ENCODE results near the gene SNED1.

The SNED1 gene

GRCh38 chr2:241040081-241040803 lies 41.8 kb downstream of the SNED1 start:
- Mint-ChIP-seq H3K4me1 (ENCODE audit: low read depth) (peaks cover 30% of the 10 kb centered on the region), H3K4me3 (no peak overlapping the region), H3K27ac (no peak overlapping the region), H3K27me3 (no peaks in the 10 kb centered on the region), H3K36me3 (ENCODE audit: low read depth) (peaks cover 8% of the 10 kb centered on the region), H3K9me3 (peaks cover 4% of the 10 kb centered on the region)
- no peak for DNase-seq

- no peak overlapping the region for H3K4me3 Mint-ChIP-seq
- no peaks in the 10 kb centered on the region for H3K27me3 Mint-ChIP-seq
- peaks cover 26% of the 10 kb centered on the region for H3K4me1 Mint-ChIP-seq (ENCODE audit: low read depth)
- H3K9me3 Mint-ChIP-seq: peaks cover 10% of the 10 kb centered on the region
- H3K36me3 Mint-ChIP-seq (ENCODE audit: low read depth): peaks cover 8% of the 10 kb centered on the region
- DNase-seq: no peak
- no peak overlapping the region for H3K27ac Mint-ChIP-seq
These were observed 43.3 kb downstream of the SNED1 start for GRCh38 chr2:241041589-241042158.

DNA sequence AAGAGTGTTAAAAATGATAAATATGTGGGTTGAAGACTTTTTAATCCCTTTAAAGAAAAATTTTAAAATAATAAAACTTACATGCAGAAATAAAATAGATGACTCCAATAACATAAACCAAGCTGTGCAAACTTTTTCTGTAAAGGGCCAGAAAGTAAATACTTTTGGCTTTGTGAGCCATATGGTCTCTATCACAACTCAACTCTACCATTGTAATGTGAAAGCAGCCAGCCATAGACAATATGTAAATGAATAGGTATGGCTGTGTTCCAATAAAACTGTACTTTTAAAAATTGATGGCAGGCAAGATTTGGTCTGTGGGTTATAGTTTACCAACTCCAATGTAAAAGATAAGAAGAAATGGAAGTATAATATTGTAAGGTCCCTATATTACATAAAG lies 45.2 kb downstream of the SNED1 start:
- DNase-seq: no peak
- peaks cover 11% of the 10 kb centered on the region for H3K4me1 Mint-ChIP-seq (ENCODE audit: low read depth)
- H3K36me3 Mint-ChIP-seq (ENCODE audit: low read depth): peaks cover 8% of the 10 kb centered on the region
- H3K27me3 Mint-ChIP-seq: no peaks in the 10 kb centered on the region
- peaks cover 10% of the 10 kb centered on the region for H3K9me3 Mint-ChIP-seq
- no peak overlapping the region for H3K4me3 Mint-ChIP-seq
- H3K27ac Mint-ChIP-seq: no peak overlapping the region

DNA sequence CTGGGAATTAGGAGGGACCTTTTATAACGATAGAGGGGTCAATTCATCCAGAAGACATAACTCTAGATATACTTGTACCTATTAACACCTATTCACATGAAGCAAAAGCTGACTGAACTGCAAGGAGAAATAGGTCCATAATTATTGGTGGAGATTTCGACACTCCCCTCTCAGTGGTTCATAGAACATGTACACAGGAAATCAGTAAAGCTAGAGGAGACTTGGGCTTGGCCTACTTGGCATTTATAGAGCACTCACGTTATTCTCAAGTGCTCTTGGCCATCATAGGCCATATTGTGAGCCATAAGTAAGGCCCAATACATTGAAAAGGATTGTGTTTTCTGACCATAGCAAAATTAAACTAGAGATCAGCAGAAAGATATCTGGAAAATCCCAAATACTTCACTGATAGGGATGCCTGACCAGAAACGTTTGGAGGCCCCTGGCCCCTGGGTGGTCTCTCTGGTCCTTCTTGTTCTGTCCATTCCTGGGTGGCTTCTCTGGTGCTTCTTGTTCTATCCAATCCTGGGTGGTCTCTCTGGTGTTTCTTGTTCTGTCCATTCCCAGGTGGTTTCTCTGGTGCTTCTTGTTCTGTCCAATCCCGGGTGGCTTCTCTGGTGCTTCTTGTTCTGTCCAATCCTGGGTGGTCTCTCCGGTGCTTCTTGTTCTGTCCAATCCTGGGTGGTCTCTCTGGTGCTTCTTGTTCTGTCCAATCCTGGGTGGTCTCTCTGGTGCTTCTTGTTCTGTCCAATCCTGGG lies 49.0 kb downstream of the SNED1 start:
- no peak overlapping the region for H3K4me3 Mint-ChIP-seq
- peaks cover 10% of the 10 kb centered on the region for H3K36me3 Mint-ChIP-seq (ENCODE audit: low read depth)
- DNase-seq: no peak
- no peak overlapping the region for H3K27ac Mint-ChIP-seq
- no peaks in the 10 kb centered on the region for H3K27me3 Mint-ChIP-seq
- H3K4me1 Mint-ChIP-seq (ENCODE audit: low read depth): no peaks in the 10 kb centered on the region
- peaks cover 10% of the 10 kb centered on the region for H3K9me3 Mint-ChIP-seq

DNA sequence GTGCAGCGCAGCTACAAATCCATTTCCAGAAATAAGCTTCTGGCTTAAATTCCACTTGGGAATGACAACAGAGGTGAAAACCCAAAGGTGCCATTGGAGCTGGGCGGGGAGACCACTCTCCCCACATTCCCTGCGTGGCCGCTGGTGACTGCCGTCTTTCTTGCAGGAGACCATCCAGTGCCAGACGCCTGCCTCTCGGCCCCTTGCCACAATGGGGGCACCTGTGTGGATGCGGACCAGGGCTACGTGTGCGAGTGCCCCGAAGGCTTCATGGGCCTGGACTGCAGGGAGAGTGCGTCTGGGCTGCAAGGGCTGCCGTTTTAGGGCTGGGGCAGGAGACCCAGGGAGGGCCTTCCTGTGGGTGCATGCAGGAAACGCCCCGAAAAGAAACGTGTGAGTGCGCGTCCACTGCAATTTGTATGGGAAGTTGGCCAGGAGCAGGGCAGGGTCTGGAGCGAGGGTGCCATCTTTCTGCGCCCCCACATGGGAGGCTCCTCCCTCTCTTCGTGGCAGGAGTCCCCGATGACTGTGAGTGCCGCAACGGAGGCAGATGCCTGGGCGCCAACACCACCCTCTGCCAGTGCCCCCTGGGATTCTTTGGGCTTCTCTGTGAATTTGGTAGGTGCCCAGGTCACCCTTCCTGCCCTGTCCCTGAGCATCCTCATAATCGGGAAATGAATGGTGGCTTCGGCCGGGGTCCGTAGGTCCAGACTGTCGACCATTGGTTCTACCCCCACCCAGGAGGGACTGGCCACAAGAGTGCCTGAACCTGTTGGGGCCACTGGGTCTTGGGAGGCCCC lies 49.9 kb downstream of the SNED1 start:
- Mint-ChIP-seq H3K27me3 (no peaks in the 10 kb centered on the region), H3K9me3 (peaks cover 10% of the 10 kb centered on the region), H3K36me3 (ENCODE audit: low read depth) (peaks cover 10% of the 10 kb centered on the region), H3K27ac (no peak overlapping the region), H3K4me1 (ENCODE audit: low read depth) (no peaks in the 10 kb centered on the region), H3K4me3 (no peak overlapping the region)
- DNase-seq: no peak

- H3K4me3 Mint-ChIP-seq: no peak overlapping the region
- peaks cover 9% of the 10 kb centered on the region for H3K36me3 Mint-ChIP-seq (ENCODE audit: low read depth)
- no peak for DNase-seq
- no peaks in the 10 kb centered on the region for H3K27me3 Mint-ChIP-seq
- H3K9me3 Mint-ChIP-seq: peaks cover 10% of the 10 kb centered on the region
- H3K27ac Mint-ChIP-seq: no peak overlapping the region
- H3K4me1 Mint-ChIP-seq (ENCODE audit: low read depth): no peaks in the 10 kb centered on the region
These were observed 50.5 kb downstream of the SNED1 start for GRCh38 chr2:241048949-241049343.

DNA sequence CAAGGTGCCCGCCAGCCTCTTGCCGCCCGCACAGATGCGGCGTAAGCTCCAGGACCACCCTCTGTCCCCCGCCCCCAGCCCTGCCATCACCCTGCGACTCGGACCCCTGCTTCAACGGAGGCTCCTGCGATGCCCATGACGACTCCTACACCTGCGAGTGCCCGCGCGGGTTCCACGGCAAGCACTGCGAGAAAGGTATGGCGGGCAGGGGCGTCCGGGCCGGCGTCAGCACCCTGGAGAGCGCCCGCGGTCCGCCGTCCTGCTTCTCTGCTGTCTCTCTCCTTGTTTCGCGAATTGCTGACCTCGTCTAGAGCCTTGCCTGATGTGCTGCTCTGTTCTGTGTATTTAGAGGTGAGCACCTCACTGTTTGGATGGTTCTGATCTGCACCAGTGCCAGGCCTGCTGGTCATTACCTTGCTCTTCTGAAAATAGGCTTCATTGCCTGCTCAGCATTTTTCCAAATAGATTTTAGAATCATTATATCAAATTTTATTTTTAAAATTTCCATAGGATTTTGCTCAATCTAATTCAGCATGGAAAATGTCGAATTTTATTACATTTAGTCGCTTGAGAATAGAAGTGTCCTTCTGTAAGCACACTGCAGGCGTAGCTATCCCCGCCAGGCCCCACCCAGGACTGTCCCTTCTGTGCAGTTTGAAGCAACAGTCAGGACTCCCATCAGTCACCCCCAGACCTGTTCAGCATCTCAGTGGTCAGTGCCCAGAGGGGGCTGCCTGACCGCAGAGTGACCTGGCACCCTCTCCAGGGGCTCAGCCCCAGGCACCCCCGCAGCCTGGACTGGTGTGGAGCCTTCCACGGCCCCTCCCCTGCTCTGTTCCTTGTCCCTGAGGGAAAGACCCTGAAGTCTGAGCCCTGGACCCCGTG lies 51.6 kb downstream of the SNED1 start:
- no peak overlapping the region for H3K4me3 Mint-ChIP-seq
- peaks cover 7% of the 10 kb centered on the region for H3K36me3 Mint-ChIP-seq (ENCODE audit: low read depth)
- no peak overlapping the region for H3K27ac Mint-ChIP-seq
- H3K4me1 Mint-ChIP-seq (ENCODE audit: low read depth): no peaks in the 10 kb centered on the region
- peaks cover 8% of the 10 kb centered on the region for H3K9me3 Mint-ChIP-seq
- DNase-seq: no peak
- H3K27me3 Mint-ChIP-seq: no peaks in the 10 kb centered on the region

- no peak overlapping the region for H3K27ac Mint-ChIP-seq
- no peaks in the 10 kb centered on the region for H3K27me3 Mint-ChIP-seq
- peaks cover 3% of the 10 kb centered on the region for H3K9me3 Mint-ChIP-seq
- peaks cover 4% of the 10 kb centered on the region for H3K36me3 Mint-ChIP-seq (ENCODE audit: low read depth)
- no peaks in the 10 kb centered on the region for H3K4me1 Mint-ChIP-seq (ENCODE audit: low read depth)
- DNase-seq: no peak
- H3K4me3 Mint-ChIP-seq: no peak overlapping the region
These were observed 52.5 kb downstream of the SNED1 start for GRCh38 chr2:241050624-241051577.

- Mint-ChIP-seq H3K4me1 (ENCODE audit: low read depth) (no peaks in the 10 kb centered on the region), H3K27me3 (no peaks in the 10 kb centered on the region), H3K9me3 (no peaks in the 10 kb centered on the region), H3K36me3 (ENCODE audit: low read depth) (peaks cover 4% of the 10 kb centered on the region), H3K27ac (no peak overlapping the region), H3K4me3 (no peak overlapping the region)
- no peak for DNase-seq
These were observed 53.4 kb downstream of the SNED1 start for GRCh38 chr2:241051578-241052487.

DNA sequence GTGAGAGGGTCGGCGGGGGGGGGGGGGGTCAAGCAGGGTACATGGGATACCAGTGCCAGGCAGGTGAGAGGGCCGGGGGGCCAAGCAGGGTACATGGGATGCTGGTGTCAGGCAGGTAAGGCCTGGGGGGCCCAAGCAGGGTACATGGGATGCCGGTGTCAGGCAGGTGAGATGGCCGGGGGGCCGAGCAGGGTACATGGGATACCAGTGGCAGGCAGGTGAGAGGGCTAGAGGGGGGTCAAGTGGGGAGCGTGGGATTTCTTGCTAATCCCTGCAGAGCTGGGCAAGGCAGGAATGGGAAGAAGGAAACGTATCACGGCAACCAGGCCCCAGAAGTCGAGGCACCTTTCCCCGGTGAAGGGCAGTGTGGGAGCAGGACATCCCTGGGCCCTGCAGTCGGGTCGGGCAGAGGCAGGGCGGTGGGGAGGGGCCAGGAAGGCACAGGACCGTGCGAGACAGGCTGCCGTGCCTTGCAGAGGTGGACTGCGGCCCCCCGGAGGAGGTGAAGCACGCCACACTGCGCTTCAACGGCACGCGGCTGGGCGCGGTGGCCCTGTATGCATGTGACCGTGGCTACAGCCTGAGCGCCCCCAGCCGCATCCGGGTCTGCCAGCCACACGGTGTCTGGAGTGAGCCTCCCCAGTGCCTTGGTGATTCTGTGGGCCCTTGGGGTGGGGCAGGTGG lies 54.4 kb downstream of the SNED1 start:
- DNase-seq: no peak
- H3K4me1 Mint-ChIP-seq (ENCODE audit: low read depth): peaks cover 2% of the 10 kb centered on the region
- H3K9me3 Mint-ChIP-seq: no peaks in the 10 kb centered on the region
- H3K27me3 Mint-ChIP-seq: no peaks in the 10 kb centered on the region
- peaks cover 4% of the 10 kb centered on the region for H3K36me3 Mint-ChIP-seq (ENCODE audit: low read depth)
- H3K4me3 Mint-ChIP-seq: no peak overlapping the region
- H3K27ac Mint-ChIP-seq: no peak overlapping the region

DNA sequence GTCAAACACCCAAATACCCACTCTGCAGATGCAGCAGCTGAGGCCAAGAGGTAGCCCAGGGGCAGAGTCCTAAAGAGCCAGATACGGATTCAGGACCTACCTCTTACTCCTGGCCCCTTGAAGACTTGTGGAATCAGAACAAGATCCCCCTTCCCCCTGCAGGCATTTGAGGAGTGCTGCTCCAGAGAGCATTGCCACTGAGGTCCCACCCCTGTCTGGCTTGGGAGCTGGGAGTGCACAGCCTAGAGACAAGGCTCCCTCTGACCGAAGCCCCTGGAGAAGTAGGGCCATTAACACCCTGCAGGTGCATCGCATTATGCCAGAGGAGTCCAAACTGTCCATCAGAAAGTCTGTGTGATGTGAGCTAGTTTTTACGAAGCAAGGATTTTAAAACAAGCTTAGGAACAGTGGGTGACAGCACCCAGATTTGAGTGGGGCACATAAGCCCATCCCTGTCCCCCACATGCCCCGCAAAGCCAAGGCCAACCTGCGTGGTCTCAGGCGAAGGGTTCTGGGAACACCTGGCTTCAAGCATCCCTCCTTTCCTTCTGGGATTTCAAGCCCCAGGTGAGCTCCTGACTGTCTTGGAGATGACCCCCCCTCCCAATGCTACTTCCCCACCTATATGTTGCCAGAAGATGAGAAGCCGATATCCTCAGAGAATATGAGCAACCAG lies 55.3 kb downstream of the SNED1 start:
- peaks cover 4% of the 10 kb centered on the region for H3K36me3 Mint-ChIP-seq (ENCODE audit: low read depth)

More for the DNA sequence above, 55.3 kb downstream of the SNED1 start:
- Mint-ChIP-seq H3K4me1 (ENCODE audit: low read depth) (peaks cover 3% of the 10 kb centered on the region), H3K4me3 (no peak overlapping the region), H3K27me3 (no peaks in the 10 kb centered on the region), H3K9me3 (no peaks in the 10 kb centered on the region), H3K27ac (no peak overlapping the region)
- no peak for DNase-seq
